ENCODE measurements around the gene NECTIN1. TPM values are rescaled to one million over a fixed set of nuclear protein-coding genes. Genes with fewer than 3 reads are reported as not detected.

NECTIN1 gene
- polyA plus RNA-seq, 3 donors, result 32.3 to 43.4 (median 34.9) TPM

DNA sequence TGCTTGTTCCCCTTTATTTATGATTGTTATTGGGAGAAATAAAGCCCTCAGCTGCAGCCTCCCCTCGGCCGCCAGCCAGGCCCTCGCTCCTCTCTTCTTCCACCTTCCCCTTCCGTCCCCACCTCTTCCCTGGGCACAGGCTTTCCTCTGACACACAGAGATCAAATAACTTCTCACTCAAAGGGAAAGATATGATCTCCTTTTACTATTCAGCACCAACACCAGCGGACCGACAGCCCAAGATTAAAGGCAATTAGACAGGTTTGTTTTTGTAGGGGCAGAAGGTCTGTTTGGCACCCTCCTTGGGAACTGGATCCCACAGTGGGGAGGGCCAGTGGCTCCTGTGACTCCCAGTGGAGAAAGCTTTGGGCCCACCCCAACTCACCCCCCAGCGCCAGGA, 23.0 kb downstream of the NECTIN1 start:
- DNase-seq (ENCODE audit: extremely low read depth in 1 of 11, low read depth in 9 of 11, low spot score in 4 of 11), result peak in 1 of 11 donors; percentile 45

DNA sequence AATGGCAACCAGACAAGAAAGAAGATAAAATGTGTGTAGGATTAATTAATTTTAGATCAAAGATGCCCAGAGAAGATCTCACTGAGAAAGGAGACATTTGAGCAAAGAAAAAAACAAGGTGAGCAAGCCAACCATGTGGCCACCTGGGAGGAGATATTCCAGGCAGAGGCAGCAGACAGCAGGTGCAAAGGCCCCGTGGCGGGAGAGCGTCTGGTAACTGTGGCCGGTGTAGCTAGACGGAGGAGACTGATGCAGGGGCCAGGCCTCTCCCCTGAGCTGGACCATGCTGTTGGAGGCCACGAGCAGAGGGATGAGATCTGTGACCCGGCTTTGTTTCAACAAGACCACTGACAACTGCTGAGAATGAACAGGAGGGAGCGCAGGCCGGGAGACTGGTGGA, 23.6 kb downstream of the NECTIN1 start:
- no peak for DNase-seq (ENCODE audit: extremely low read depth in 1 of 11, low read depth in 9 of 11, low spot score in 4 of 11)

DNA sequence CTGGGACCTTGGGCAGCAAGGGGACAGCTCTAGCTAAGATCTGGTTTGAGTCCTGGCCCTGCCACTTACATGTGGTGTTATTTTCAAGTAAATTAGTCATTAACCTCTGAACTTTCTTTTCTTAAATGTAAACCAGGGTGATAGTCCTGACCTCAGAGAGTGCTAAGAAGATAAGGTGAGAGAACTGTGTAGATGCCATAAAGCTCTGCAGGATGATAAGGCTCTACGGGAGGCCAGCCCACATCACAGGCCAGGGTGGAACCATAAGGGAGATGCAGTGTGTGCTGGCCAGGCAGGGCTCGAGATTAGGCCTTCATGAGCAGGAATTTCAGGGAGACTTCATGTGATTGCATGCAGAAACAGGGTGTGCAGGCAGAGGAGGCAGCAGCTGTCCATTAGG, 24.2 kb downstream of the NECTIN1 start:
- no peak for DNase-seq (ENCODE audit: extremely low read depth in 1 of 11, low read depth in 9 of 11, low spot score in 4 of 11)

DNA sequence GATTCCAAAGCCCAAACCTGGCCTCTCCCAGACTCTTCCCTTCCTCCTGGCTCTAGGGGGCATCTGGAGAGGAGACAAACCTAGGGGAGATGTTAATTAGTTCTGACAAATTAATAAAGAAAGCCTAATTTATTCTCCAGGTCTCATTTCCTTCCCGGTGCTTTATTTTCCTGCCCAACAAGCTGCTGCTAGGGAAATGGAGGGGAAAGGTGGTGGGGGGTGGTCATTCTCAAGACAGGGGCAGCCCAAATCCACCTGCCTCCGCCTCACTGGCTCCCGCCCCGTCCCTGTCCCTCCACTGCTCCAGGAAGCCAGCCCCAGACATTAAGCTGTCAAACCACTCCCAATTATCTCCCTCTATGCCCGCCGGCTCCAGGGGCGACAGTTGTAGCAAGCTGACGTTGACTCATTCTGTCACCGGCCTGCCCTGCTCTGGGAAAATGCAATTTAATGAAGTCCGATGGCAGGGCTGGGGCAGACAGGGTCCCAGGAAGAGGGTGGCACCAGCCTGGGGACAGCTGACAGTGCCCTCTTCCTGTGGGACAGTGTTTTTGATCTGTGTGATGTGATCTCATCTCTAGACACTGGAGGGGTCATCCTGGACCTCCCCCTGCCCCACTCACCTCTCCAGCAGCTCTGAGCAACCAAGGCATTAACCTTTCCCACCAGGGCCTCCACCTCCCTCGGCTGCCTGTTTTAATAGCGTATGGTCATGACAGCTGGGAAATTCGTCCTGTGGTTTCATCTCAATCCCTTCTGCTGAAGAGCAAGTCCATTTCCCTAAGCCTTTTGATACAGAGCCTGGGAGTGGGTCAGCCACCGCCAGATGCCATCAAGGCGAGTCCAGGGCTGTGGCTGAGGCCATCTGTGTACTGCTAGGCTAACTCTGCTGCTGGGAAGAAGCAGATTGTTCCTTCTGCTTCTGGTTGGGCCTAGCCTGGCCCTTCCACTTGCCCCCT, 27.1 kb downstream of the NECTIN1 start:
- DNase-seq (ENCODE audit: extremely low read depth in 1 of 11, low read depth in 9 of 11, low spot score in 4 of 11), result no peak

DNA sequence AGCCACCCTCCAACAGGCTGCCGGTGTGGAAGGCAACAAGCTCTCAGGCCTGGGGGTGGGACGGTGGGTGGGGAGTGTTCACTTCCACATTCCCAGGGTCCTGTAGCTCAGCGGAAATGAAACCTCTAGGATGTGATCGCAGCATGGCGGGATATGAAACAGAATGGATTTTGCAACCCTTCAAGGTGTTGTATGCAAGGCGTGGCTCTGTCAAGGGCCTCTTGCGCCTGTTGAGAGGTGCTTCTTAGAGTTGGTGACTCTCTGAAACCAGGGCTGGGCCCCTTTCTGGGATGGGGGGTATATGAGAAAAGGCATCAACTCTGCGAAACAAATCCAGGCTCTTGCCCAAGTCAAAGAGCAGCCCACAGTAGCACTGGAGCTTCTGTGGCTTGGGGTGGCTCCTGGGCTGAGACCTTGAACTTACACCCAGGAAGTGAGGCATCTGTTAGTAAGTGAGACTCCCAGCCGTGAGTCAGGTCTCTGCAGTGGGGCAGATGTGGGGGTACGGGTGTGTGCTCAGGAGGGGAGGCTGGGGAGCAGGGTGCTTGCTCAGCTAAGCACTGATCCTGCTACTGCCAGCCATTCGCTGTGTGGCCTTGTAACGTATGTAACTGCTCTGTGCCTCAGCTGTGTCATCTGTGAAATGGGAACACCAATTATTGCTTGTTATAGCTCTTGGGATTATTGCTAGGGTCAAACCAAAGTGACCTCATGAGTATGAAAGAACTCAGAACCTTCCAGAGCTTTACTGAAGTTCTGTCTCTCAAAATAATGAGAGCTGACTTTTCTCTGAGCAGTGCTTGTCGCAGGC, 28.3 kb downstream of the NECTIN1 start:
- no peak for DNase-seq (ENCODE audit: extremely low read depth in 1 of 11, low read depth in 9 of 11, low spot score in 4 of 11)

DNA sequence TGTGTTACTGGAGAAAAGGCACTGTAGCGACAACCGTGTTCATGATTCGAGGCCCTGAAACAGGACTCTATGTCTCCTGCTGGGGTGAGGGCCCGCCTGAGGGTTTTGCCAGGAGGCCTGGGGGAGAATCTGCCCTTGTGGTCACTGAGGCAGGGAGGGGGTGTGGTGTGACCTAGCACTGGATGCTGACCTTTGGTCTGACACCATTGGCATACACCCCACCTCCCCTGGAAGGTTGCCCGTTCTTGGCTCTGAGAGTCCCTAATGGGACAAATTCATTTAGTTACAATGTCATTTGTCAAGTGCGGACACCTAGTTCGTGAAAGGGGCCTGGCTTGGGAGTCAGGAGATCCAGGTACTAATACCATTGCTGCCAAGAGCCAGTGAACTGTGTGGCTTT, 29.0 kb downstream of the NECTIN1 start:
- DNase-seq (ENCODE audit: extremely low read depth in 1 of 11, low read depth in 9 of 11, low spot score in 4 of 11), result no peak

DNA sequence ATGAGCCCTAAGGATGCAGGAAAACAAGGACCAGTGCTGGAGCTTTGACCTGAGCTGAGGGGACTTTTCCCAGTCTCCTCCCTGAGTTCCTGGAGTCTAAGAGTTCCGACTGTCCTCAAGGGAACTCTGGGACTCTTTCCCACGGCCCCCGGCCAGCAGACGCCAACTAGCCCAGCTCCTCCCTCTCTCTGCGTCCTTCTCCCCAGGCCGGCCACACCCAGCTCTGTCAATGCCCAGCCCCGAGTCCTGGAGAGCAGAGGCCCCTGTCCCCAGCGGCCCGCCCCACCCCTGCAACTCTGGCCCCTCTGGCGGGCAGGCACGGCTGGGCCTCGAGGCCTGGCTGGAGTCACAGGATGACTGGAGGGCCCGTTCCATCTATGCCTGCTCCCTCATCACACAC, 29.8 kb downstream of the NECTIN1 start:
- no peak for DNase-seq (ENCODE audit: extremely low read depth in 1 of 11, low read depth in 9 of 11, low spot score in 4 of 11)

DNA sequence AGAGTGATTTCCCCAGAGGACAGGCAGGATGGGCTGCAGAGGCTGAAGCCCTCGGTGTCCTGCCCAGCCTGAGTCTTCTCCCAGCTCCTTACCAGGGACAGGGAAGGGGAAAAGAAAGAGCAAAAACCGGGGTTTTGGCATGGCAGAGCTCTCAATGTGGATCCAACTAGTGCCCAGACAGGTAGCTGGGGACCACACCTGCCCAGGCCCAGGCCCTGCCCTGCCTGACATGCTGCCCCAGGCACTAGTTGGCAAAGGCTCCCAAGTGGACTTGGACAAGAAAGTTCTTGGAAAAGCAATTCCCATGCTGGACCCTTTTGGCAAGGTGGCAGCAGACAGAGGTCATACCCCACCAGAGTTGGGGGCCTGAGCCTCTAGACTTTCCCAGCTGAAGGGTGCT, 31.1 kb downstream of the NECTIN1 start:
- no peak for DNase-seq (ENCODE audit: extremely low read depth in 1 of 11, low read depth in 9 of 11, low spot score in 4 of 11)

DNA sequence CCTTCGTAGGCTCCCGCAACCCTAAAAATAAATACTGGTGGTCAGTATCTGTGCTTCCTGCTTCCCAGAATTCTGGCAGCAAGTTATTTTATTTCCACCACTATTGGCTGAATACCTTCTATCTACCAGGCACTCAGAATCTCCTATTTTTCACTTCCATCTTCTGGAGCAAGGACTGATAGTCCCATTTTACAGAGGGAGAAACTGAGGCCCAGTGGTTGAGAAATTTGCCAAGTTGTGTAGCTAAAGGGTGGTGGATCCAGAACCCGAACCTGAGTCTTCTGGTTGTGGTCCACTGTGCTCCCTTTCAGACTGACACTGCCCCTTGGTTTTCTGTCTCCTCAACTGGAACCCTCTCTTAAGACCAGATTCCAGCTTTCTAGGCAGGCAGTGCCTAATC, 31.6 kb downstream of the NECTIN1 start:
- DNase-seq (ENCODE audit: extremely low read depth in 1 of 11, low read depth in 9 of 11, low spot score in 4 of 11), result no peak

DNA sequence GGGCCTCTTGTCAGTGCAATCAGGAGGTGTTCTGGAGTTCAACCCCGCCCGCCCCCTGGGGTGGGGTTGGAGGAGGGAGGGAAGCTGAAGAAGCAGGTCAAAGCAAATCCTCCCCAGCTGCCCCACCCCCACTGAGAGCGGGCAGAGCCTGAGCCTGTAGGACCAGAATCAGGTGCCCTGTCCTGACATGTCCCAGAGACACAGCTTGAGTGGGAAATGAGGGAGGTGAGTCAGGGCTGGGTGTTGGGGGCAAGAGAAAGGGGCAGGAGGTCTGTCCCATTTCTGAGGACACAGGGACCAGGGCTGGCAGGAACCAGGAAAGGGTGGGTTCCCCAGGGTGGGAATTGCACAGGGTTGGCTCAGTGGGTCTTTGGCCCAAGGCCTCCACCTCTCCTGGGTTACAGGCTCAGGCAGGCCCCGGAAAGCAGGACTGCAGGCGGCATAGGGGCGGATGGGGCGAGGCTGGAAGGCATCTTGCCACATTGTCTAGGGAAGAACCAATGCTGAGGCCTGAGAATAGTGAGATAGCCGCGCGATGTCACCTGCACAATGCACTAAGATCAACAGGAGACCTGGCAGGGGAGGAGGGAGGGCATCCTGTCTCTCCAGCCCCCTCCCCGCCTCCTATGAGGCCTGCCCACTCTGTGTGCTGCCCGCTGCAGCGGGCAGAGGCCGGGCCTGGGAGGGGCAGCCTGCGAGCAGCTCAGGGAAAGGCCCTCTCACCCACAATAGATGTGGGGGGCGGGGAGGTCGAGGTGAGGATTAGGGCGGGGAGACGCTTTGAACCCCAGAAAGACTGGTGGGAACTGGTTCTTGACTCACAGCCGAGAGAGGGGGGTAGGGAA, 32.4 kb downstream of the NECTIN1 start:
- DNase-seq (ENCODE audit: extremely low read depth in 1 of 11, low read depth in 9 of 11, low spot score in 4 of 11), result no peak

DNA sequence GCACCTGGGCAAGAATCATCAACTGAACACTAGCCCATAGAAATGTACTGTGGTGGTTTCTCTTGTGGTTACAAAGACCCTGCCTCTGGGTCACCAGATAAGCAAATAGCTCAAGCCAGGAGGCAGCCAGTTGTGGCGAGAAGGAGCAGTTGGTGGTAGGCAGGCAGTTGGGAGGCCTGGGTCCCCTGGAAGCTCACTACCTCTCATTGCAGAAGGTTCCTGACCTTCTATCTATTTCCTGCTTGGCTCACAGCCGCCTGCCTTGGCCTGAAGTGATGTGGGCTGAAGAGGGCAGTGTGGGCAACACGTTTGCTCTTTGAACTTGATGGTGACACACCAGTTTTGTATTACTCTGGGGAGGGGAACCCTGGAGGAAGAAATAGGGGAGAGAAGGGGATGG, 34.7 kb downstream of the NECTIN1 start:
- no peak for DNase-seq (ENCODE audit: extremely low read depth in 1 of 11, low read depth in 9 of 11, low spot score in 4 of 11)

DNA sequence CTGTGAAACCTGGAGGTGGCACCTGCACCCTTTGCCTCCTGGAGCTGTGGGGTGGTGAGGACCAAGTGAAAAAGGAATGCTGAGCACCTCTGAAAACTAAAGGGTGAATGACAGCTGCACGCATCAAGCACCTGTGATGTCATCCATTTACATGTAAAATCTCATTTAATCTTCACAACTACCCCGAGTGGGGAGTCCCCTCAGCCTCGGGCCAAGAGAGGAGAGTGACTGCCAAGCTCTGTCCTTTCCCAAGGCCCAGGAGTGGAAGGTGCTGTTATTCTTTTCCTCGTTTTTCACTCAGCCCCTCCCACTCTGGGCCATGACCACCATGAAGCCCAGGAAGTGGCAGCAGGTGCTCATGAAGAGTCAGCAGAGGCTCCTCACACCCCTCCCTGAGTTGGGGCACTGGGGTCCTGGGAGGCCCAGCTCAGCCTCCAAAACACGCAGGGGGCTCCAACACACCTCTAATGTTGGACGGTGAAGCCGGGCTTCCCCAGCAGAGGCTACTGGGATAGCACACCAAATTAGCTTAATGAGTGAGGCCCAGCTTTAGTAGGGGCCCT, 35.7 kb downstream of the NECTIN1 start:
- DNase-seq (ENCODE audit: extremely low read depth in 1 of 11, low read depth in 9 of 11, low spot score in 4 of 11), result no peak

DNA sequence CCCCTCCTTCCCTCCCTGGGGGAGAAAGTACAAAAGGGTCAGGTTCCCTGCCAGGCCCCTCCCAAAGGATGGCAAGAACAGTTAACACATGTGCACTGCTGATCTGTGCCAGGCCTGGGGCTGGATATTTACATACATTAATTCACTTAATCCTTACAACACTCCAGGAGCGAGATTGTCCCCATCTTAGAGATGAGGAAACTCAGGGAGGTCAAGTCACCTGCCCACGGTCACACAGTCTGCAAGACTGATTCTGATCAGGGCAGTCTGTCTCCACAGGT, 36.5 kb downstream of the NECTIN1 start:
- no peak for DNase-seq (ENCODE audit: extremely low read depth in 1 of 11, low read depth in 9 of 11, low spot score in 4 of 11)

DNA sequence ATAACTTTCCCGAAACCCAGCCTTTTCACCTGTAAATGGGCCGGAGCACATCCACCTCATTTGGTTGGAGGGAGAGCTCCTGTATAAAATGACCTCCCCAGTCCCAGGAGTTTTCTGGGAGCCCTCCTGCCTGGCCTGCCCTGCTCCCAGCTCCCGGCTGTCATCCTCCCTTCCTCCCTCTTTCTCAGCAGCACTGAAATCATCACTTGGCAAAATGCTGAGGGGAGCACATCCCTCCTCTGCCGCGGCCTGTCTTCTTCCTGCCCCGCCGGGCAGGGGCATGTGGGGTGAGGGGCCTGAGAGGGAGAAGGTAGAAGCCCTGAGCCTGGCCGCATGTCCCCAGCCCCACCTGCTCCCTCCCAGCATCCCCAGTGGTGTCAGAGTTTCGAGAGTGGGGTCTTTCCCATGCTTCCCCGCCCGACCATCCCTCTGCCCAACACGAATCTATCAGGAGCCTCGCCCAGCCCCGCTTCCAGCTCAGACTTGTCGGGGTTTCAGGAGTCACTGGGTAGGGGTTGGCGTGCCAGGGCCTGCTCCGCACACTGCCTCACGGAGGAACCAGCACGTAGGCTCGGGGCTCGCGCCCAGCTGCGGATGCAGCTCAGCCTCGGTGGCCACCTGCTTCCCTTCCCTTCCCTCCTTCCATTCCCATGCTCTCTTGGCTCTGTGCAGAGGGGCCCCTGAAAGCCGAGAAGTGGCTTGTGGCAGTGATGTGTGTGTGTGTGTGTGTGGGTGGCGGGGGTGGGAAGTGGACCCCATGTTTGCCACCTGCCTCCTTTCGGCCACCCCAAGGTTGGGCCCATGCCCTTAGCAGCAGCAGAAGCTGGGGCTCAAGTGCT, 37.1 kb downstream of the NECTIN1 start:
- no peak for DNase-seq (ENCODE audit: extremely low read depth in 1 of 11, low read depth in 9 of 11, low spot score in 4 of 11)

DNA sequence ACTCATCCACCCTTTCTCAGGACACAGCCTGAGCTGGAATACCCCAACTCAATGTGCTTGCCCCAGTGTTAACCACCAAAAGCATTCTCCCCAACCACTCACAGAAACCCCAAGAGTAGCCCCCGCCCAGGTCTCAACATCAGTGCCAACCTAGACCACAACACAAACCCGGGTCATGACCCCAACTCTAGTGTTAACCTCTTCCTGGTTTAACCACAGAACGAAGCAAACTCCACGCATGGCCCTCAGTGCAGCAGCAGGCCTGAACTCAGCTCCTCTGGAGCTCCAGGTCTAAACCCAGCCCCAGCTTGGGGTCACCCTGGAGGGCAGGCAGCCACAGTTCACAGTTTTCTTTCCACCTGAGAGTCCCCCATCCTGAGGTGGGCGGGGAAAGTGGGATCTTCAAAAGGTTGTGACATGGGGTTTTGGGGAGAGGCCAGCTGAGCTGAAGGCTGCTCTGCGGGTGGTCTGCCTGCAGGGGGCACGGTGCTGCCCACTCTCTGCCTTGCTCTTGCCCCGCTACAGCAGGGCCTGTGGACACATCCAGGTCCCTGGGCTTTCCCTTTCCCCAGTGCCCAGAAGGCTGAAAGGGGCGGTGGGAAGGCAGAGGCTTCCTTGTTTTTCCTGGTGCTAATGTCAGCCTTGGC, 37.9 kb downstream of the NECTIN1 start:
- DNase-seq (ENCODE audit: extremely low read depth in 1 of 11, low read depth in 9 of 11, low spot score in 4 of 11), result no peak

DNA sequence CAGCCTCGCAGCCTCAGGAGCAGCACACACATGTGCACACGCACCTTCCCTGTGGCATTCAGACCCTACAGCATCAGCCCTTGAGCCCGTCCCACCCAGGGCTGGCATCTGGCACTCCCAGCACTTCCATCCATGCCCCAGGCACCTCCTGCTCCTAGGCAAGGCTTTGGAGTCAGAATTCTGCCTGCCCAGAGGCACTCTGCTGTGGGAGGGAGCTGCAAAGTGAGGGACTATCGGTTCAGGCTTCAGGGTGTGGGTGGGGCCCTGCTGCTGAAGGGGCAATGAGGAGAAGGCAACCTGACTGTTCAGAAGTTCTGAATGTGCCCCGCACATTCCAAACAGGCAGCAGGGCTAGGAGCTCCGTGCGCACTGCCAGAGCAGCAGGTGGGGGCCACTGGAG, 39.7 kb downstream of the NECTIN1 start:
- DNase-seq (ENCODE audit: extremely low read depth in 1 of 11, low read depth in 9 of 11, low spot score in 4 of 11), result no peak

DNA sequence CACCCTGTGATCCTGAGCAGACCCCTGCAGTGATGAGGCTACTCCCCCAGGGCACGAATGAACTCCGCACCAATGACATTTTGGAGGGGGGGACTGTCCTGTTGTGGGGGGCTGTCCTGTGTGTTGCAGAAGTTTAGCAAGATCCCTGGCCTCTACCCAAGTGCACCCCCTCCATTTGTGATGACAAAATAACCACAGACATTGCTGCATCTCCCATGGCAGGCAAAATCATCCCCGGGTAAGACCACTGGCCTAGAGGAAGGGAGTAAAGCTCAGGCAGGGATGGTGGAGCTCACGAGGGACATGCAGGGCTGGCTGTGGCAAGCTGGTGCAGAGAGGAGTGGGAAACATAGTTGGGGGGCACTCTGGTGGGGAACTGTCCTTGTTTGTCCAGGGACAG, 40.6 kb downstream of the NECTIN1 start:
- no peak for DNase-seq (ENCODE audit: extremely low read depth in 1 of 11, low read depth in 9 of 11, low spot score in 4 of 11)

Data from renal cortex interstitium (tissue), 11 donors.